Skeletal muscle cell (primary cell): ENCODE data around the gene ADCYAP1R1.

Experiments
- DNase-seq: peaks from one replicate; pipeline ENCODE4 v3.0.0-alpha.2; 2010; ENCODE audit warnings: low read depth
- H3K4me3 ChIP-seq: 2 replicates; pipeline ENCODE4 v1.5.1; 2011; ENCODE audit warnings: low read depth, mild to moderate bottlenecking, control low read depth, low read length, moderate library complexity

Gene ADCYAP1R1

DNA sequence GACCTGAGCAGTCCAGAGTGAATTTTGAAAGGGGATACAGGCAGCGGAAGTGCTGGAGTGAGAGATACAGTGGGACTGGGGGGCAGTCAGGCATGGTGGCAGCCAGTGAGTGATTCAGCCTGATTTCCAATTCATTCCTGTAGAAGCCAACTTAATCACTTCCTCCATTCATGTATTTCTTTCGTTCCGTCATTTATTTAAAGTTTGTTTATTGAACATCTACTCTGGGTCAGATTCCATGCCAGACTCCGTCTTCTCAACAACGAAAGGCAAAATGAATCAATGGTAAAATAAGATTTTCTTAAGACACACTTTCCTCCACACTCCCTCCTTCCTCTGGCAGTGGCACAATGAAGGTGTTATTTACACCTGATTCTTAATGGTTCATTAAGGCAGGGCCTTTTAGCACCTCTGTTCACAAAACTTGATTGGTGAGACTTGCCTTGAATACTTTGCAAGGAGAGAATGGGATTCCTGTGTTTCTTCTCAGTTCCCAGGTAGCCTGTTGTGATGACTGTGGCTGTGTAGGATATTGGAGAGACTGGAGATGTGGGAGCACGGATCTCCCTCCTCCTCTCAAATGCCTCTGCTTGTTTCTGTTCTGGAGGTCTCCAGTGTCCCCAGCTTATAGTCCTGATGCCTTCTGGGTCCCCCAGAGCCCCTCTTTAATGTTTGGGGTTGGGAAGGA, 27.9 kb downstream of the ADCYAP1R1 start:
- no peak for DNase-seq
- H3K4me3 ChIP-seq = no peak overlapping the region

DNA sequence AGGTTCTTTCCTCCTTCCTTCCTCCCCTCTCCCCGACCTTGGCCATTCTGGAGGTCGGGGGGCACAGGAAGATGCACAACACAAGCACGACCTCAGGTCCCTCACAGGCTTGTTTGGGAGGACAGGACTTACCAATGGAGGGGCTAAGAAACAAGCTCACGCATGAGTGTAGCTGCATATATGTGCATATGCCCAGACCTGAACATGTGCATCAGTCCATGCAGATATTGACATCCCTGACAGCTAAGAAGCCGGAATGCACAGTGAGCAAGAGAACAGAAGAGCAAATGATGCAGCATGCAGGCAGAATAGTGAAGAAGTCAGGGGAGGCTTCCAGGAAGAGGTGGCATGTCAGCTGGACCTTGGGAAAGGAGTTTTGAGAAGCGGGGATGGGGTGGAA, 28.7 kb downstream of the ADCYAP1R1 start:
- no peak for DNase-seq

DNA sequence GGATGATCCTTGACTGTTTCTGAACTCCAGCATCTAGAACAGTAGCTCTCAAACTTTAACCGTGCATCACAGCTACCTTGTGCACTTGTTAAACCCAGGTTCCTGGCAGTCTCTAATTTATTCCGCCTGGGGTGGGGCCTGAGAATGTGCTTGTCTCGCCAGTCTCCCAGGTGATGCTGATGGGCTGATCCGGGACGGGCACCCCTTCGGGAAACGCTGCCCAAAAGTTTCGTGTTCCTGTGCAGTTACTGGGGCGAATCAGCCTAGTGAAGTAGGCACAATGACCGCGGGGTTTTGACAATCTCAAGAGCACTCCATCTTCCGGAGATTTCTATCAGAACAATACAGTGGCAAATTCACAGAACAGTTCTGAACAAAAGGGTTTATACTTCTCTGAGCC, 29.9 kb downstream of the ADCYAP1R1 start:
- no peak for DNase-seq
- H3K4me3 ChIP-seq = no peak overlapping the region

More for the DNA sequence above, 28.7 kb downstream of the ADCYAP1R1 start:
- no peak overlapping the region for H3K4me3 ChIP-seq

DNA sequence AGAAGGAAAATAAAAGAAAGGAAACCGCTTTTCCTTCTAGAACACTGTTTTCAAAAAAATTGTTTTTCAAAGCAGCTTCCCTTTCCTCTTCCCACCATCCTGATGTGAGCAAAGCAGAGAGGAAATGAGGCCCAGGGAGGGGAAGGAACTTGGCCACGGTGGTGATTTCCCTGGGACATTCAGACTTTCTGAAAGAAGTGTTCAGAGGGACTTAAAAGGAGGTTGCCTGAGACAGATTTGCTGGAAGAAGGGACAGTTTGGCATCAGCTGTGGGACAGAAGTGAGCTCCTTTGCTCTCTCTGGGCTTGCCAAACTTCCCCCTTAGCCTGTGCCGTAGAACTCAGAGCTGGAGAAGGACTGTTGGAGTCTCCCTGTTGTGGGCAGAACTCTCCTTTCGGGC, 30.3 kb downstream of the ADCYAP1R1 start:
- DNase-seq = no peak
- H3K4me3 ChIP-seq = no peak overlapping the region

DNA sequence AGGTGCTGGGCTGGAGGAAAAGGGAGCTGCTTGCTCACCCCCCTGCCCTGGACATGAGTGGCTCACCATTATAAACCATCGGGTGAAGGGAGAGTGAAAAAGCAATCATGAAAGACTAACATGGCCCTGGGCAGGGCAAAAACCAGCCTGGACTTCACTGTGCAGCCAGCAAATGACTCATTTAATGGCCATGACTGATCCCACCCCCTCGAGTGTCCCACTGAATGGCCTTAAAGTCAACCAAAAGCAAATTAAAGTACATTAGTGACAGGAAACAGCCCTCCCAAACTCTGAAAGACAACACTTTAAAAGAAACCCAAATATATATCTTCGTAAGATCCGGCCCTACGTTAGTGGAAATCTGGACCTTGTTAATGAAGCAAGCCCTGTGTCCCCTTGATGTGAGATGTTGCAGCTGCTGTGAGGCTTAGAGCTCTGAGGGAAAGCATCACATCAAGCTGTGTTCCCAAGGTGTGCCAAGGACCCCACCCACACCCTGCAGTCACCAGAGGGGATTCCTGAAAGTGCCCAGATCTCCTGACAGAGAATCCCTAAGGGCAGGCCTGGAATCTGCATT, 31.2 kb downstream of the ADCYAP1R1 start:
- no peak for DNase-seq
- no peak overlapping the region for H3K4me3 ChIP-seq

DNA sequence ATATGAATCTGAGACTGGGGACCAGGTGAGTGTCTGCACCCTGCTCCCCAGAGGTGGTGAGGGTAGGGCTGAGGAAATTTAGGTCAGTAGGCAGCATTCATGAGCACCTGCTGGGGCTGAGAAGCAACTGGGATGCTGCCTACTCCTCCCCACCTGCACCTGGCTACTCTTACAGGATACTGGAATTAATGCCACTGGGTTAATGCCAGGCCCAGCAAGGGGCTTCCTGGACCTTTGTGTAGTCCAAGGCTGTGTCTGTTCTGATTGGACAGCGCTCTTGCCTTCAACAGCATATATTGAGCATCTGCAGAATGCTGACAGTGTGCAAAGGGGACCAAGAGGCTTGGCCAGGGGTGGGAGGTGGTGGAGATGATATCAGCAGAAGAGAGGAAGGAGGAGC, 32.1 kb downstream of the ADCYAP1R1 start:
- DNase-seq = no peak
- H3K4me3 ChIP-seq = no peak overlapping the region

DNA sequence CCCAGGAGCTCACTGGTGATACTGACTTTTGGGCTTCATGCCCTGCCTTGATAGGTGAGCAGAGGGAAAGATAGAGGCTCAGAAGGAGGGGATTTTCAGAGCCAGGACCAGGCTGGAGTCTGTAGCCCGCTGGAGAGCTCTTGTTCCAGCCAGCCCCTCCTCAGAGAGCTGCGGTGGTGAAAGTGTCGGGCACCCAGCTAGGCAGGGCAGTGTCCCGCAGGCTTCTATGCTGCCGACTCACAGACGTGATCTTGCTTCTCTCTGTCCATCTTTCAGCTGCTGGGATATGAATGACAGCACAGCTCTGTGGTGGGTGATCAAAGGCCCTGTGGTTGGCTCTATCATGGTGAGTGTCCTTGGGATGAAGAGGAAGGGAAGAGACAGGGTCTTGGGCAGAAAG, 35.2 kb downstream of the ADCYAP1R1 start:
- H3K4me3 ChIP-seq = no peak overlapping the region
- DNase-seq = no peak

DNA sequence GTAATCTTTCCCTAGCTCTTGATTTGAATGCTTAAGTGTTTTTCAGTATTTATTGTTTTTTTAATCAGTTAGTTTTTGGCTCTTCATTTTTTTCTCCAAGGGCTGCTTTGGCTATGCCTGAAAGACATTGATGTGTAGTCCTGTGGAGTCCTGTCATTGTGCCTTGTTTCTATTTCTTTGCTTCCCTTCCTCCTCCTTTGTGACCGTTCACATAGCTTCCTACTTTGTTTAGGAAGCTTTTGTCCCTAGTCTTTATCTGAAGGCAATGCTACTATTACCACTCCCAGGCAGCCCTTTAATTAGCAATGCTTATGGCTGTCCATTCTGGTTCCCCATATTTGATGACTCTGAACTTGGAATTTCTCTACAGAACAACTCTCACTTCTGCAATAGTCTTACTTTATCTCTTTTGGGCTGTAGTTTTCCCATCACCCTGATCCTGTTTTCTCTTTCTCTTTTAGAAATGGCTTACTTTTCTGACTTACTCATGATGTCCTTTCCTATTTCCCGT, 39.9 kb downstream of the ADCYAP1R1 start:
- no peak for DNase-seq
- no peak overlapping the region for H3K4me3 ChIP-seq

DNA sequence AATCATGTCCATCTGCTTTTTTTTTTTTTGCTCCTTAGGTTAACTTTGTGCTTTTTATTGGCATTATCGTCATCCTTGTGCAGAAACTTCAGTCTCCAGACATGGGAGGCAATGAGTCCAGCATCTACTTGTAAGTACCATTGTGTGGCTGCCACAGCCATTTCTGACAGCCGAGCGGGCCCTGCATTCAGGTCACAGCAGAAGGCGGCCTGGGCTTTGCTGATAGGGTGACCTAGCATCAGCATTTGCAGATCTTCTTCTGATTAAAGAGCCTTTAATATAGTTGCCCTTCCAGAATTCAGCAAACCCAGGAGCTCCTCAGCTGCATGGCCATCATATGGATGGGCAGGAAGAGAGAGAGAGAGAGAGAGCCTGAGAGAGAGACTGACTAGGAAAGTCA, 40.5 kb downstream of the ADCYAP1R1 start:
- DNase-seq = no peak
- no peak overlapping the region for H3K4me3 ChIP-seq

DNA sequence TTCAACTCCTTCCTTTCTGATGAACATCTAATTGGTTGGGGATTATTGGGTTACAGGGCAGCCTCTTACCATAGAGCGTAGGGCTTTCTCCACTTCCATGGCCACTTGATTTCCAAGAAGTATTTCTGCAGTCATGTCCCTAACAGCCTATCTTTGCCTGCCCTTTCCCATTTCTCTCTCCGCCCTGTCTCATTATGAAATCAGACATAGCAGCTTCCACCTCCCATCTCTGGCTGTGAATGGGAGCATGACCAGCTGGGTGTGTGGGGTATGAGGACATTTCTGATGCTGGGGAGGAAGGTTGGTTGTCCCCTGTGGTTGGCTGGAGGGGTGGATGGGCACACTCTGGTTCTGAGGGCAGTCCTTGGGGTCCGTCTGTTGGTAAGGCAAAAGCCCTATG, 41.2 kb downstream of the ADCYAP1R1 start:
- H3K4me3 ChIP-seq = no peak overlapping the region
- DNase-seq = no peak

DNA sequence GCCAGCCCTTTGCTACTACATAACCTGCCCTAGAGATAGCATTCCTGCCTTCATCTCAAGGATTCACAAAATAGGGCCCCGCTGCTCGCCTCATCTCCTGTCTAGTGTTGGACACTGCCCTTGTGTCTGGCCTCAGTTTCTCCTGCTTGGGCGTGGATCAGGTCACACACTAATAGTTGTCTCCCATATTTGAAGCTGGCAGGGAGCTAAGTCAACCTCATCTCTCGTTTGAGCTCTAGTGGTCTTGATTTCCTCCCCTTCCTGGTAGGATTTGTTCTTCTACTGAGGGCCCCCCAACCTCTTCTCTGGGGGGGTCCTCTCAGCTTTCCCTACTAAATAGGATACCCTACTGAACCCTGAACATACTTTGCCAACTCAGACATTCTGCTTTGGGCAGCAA, 42.2 kb downstream of the ADCYAP1R1 start:
- H3K4me3 ChIP-seq = no peak overlapping the region
- DNase-seq = no peak

DNA sequence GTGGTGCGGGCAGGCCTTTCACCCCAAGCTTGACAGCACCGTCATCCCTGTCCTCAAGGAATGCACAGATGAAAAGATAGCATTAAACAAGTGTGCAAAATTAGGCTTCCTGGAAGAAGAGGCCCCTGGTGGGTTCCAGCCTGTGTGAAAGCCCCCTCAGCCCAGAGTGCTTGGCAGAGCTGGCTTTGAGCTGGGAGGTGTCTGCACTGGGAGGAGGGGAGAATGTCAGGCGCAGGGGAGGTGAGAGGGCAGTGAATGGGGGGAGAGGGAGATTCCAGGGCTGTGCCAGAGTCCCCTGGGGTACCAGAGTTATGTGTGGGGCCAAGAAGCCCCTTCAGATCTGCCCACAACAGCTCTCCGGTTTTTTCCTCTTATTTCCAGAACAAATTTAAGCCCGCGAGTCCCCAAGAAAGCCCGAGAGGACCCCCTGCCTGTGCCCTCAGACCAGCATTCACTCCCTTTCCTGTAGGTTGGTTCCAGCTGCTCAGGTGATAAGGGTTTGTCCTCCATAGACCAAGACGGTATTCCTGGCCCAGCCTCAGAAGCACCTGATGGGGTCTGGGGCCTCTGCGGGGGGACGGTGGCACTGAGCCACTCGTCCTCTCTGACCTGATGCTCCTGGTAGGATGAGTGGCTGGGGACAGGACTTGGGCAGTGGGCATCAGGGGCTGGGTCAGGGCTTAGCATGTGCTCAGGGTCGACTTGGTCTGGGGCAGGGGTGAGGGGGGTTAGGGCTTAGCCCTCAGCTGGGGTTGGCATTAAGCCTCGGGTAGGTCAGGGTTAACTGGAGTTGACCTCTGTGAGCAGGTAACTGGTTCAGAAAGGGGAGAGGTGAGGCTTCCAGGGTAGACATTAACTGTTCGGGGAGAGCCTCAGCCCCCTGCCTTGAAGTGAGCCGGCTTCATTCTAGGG, 43.4 kb downstream of the ADCYAP1R1 start:
- no peak for DNase-seq
- no peak overlapping the region for H3K4me3 ChIP-seq

DNA sequence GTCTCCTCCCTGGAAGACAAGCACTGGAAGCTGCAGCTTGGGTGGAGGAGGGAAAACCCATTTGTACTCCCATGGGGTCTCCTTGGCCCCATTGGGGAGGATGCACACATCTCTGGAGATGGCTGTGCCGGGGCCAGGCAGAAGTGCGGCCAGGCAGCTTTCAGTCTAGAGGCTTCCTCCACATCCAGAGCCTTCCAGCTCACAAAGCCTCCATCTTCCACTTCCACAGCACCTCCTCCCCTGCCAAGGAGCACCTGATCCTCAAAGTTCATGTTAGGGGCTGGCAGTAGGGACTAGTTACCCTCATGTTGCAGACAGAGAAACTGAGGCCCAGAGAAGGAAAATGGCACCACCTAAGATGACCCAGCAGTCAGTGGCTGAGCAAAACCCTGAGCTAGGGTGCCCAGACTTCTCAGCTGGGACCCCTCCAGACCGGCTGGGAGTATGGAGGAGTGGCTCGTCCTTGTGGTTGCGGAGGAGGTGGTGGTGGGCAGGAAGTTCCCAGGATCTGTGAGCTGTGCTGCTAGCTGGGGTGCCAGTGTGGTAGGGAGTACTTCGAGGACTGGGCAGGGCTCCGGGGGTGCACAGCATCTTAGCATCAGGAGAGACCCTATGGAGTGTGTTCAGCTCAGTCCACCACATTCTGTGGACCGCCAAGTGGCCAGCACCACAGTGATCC, 44.2 kb downstream of the ADCYAP1R1 start:
- no peak for DNase-seq
- H3K4me3 ChIP-seq = no peak overlapping the region

DNA sequence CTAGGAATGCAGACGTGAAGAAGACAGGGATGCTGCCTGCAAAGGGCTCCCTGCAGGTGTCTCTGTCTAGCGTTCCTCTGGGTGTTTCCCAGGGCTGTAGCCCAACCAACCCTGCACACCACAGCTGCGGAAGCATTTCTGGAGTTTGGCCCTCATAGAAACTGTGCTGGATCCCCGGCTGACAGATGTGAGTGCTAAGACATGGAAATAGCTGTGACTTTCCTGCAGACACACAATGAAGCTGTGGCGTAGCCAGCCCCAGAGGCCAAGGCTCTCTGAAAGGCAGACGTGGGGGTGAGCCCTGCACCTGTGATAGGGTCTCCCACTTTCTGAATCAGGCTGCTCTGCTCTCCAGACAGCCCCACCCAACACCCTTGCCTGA, 44.8 kb downstream of the ADCYAP1R1 start:
- no peak overlapping the region for H3K4me3 ChIP-seq
- DNase-seq = no peak

DNA sequence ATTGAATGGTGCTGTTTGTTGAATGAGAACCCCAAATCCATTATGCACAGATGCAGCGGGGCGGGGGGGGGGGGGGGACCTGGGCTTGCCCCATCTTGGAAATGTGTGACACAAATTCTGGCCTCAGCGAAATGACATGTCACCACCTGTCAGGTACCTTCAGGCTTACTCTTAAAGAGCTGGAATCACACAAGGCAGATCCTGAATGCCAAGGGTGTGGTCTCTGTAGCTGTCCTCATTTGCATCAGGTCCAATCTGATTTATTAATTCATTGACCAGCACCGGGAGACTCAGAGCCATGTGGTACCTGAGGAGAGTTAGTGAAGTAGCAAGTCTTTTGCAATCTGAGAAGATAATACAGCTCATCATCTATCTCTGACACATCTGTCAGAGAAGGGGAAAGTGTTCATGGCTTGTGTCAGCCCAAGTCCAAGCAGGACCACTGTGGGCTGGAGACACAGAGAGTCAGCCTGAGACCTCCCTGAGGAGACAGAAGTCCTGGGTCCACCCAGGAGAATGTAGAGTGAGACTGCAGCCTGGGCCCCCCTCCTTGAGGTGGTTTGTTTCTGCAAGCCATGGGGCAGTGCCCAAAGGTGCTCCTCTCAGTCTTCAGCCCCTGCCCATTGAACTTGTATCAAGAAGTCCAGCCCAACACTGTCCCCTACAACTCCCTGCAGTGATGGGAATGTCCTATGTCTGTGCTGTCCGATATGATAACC, 46.7 kb downstream of the ADCYAP1R1 start:
- no peak for DNase-seq
- no peak overlapping the region for H3K4me3 ChIP-seq

DNA sequence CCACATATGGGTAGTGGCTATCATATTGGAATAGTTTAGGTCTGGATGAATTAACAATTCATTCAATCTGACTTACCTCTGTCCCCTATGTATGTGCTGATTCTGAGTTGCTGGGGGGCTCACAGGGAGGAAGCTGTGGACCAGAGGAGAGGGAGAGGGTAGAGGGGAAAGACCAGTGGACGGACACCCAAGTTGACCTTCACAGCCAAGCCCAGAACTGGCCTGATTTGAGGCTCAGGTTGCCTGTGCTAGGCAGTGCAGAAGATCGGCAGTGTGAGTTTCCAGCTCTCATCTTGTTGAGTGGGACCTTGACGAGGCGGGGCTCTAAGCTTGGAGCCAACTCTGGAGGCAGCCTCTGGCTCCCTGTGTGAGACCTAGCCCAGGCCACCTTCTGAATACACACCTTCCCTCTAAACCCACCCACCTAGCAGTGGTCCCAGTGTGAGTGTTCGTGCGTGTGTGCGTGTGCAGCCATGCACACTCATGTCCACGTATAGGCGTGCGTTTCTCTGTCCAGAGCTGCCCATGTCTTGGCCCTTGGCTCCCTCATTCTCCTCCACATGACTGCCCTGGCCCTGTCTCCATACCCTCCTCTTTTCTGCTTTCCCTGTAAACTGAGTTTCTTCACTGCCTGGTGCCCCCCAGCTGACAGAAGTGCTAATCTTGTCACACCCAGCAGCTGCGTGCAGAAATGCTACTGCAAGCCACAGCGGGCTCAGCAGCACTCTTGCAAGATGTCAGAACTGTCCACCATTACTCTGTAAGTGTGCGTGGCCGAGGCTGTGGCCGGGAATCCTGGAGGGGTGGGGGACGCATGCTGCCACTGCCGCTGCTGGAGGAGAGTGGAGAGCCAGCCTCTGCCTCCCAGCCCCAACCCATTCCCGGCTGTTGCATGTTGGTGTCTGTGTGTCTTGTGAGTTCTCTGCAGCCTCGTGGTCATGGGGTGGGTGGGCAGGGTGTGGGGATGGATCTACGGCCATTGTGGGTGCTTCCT, 47.6 kb downstream of the ADCYAP1R1 start:
- no peak for DNase-seq

DNA sequence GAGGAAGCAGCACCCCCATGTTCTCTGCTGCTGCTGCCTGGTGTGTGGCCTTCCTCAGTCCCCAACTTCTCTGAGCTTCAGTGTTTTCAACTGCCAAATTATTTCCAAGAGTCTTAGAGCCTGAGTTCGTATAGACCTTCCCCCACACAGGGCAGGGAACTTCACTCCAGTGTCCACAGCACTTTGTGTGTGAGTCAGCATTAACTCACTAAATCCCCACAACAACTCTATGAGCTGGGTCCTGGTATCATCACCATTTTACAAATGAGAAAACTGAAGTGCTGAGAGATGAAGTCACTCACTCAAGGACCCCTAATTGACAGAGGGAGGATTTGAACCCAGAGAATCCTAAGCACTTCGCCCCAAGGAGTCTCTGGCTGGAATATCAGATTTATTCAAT, 48.3 kb downstream of the ADCYAP1R1 start:
- H3K4me3 ChIP-seq = no peak overlapping the region
- DNase-seq = no peak

More for the DNA sequence above, 47.6 kb downstream of the ADCYAP1R1 start:
- no peak overlapping the region for H3K4me3 ChIP-seq

DNA sequence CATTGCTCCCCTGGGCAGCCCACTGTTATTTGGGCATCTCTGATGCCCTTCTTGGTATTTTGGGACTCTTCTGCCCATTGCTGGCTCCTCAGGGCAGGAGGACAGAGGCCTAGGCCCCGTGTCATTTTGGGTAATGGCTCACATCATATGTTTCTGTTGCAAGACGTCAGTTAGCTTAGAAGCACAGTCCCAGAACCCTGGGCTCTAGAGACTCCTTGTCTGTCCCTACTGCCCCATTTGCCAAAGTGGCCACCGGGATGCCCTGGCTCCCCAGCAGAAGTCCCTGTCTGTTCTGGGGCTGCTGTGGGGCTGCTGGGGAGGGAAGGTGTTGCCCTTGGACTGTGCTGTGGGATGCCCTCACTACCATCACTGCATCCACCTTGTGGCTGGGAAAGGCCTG, 48.8 kb downstream of the ADCYAP1R1 start:
- no peak for DNase-seq
- H3K4me3 ChIP-seq = no peak overlapping the region
